ENCODE measurements around the gene PCDHA6.
"Not testable (repeated sequence)": the region's sequence is repeated elsewhere in the genome, so short reads cannot be mapped to it uniquely, and the experiment has no call there.

The PCDHA6 gene

DNA sequence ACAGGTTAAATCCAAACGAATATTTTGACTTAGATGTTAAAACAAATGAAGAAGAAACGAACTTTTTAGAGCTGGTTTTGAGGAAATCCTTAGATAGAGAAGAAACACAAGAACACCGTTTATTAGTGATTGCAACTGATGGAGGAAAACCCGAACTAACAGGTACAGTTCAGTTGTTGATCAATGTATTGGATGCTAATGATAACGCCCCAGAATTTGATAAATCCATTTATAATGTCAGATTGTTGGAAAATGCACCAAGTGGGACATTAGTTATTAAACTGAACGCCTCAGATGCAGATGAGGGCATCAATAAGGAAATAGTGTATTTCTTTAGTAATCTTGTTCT, 5.5 kb upstream of the PCDHA6 start:
- H3K4me1 ChIP-seq (ENCODE audit: control insufficient read depth, insufficient read depth, low read length), result no peaks in the 10 kb centered on the region
- no peak overlapping the region for H3K27ac ChIP-seq (ENCODE audit: insufficient read depth, low read depth, low read length, poor library complexity, severe bottlenecking)
- H3K4me3 ChIP-seq (ENCODE audit: insufficient read depth, low read depth, low read length), result no peak overlapping the region
- no peaks in the 10 kb centered on the region for H3K36me3 ChIP-seq (ENCODE audit: control insufficient read depth, insufficient read depth, low read length)
- 91% methylated on average over 6 of the region's 6 CpGs for WGBS, 2 experiments
- H3K27me3 ChIP-seq (ENCODE audit: control insufficient read depth, insufficient read depth, low read length, poor library complexity, severe bottlenecking), result no peaks in the 10 kb centered on the region
- H3K9me3 ChIP-seq (ENCODE audit: control insufficient read depth, low read length), result no peaks in the 10 kb centered on the region

GRCh38 chr5:140822969-140823368, 4.8 kb upstream of the PCDHA6 start:
- not testable (repeated sequence) for H3K4me3 ChIP-seq (ENCODE audit: insufficient read depth, low read depth, low read length); H3K27ac ChIP-seq (ENCODE audit: insufficient read depth, low read depth, low read length, poor library complexity, severe bottlenecking); H3K4me1 ChIP-seq (ENCODE audit: control insufficient read depth, insufficient read depth, low read length); H3K9me3 ChIP-seq (ENCODE audit: control insufficient read depth, low read length); H3K36me3 ChIP-seq (ENCODE audit: control insufficient read depth, insufficient read depth, low read length); H3K27me3 ChIP-seq (ENCODE audit: control insufficient read depth, insufficient read depth, low read length, poor library complexity, severe bottlenecking)
- 95 to 96% methylated on average over 48 of the region's 48 CpGs for WGBS, 2 experiments

DNA sequence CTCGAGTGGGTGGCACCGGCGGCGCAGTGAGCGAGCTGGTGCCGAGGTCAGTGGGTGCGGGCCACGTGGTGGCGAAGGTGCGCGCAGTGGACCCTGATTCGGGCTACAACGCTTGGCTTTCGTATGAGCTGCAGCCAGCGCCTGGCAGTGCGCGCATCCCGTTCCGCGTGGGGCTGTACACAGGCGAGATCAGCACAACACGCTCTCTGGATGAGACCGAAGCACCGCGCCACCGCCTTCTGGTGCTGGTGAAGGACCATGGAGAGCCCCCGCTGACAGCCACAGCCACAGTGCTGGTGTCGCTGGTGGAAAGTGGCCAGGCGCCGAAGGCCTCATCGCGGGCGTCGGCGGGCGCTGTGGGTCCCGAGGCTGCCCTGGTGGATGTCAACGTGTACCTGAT, 4.3 kb upstream of the PCDHA6 start:
- H3K4me3 ChIP-seq (ENCODE audit: insufficient read depth, low read depth, low read length), result no peak overlapping the region
- no peaks in the 10 kb centered on the region for H3K9me3 ChIP-seq (ENCODE audit: control insufficient read depth, low read length)
- no peaks in the 10 kb centered on the region for H3K36me3 ChIP-seq (ENCODE audit: control insufficient read depth, insufficient read depth, low read length)
- no peaks in the 10 kb centered on the region for H3K27me3 ChIP-seq (ENCODE audit: control insufficient read depth, insufficient read depth, low read length, poor library complexity, severe bottlenecking)
- no peak overlapping the region for H3K27ac ChIP-seq (ENCODE audit: insufficient read depth, low read depth, low read length, poor library complexity, severe bottlenecking)
- WGBS, 2 experiments, result 96 to 97% methylated on average over 38 of the region's 38 CpGs
- no peaks in the 10 kb centered on the region for H3K4me1 ChIP-seq (ENCODE audit: control insufficient read depth, insufficient read depth, low read length)

- Histone ChIP-seq H3K9me3 (ENCODE audit: control insufficient read depth, low read length) (no peaks in the 10 kb centered on the region), H3K27ac (ENCODE audit: insufficient read depth, low read depth, low read length, poor library complexity, severe bottlenecking) (no peak overlapping the region), H3K4me1 (ENCODE audit: control insufficient read depth, insufficient read depth, low read length) (no peaks in the 10 kb centered on the region), H3K27me3 (ENCODE audit: control insufficient read depth, insufficient read depth, low read length, poor library complexity, severe bottlenecking) (no peaks in the 10 kb centered on the region), H3K4me3 (ENCODE audit: insufficient read depth, low read depth, low read length) (no peak overlapping the region), H3K36me3 (ENCODE audit: control insufficient read depth, insufficient read depth, low read length) (no peaks in the 10 kb centered on the region)
- WGBS, 2 experiments, result 94 to 96% methylated on average over 16 to 18 of the region's 18 CpGs
Measured at GRCh38 chr5:140828362-140828737, 590 bp downstream of the PCDHA6 start.

- not testable (repeated sequence) for H3K4me3 ChIP-seq (ENCODE audit: insufficient read depth, low read depth, low read length); H3K27me3 ChIP-seq (ENCODE audit: control insufficient read depth, insufficient read depth, low read length, poor library complexity, severe bottlenecking); H3K9me3 ChIP-seq (ENCODE audit: control insufficient read depth, low read length); H3K4me1 ChIP-seq (ENCODE audit: control insufficient read depth, insufficient read depth, low read length); H3K36me3 ChIP-seq (ENCODE audit: control insufficient read depth, insufficient read depth, low read length); H3K27ac ChIP-seq (ENCODE audit: insufficient read depth, low read depth, low read length, poor library complexity, severe bottlenecking)
- WGBS, 2 experiments, result 96 to 98% methylated on average over 105 of the region's 106 CpGs
Measured at GRCh38 chr5:140829511-140830501, 2.0 kb downstream of the PCDHA6 start.

DNA sequence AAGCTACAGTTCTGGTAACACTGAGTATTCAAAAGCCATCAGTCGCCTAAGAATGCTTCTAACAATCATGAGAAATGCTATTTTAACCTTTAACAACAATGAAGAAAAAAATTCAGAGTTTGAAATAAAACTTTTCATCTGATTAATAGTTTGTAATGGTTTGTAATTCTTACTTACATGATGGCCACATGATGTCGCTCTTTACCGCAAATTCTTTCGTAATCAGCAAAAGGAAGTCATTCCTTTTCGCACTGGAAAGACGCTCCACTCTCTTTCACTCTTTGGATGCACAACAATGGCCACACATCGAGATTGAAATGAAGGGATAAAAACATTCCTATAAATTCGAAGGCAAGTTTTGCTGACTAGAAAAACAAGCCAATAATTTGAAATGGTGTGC, 6.2 kb downstream of the PCDHA6 start, which contains the start of gene PCDHA7:
PCDHA7 (plus strand) TSS at position 277 of the 400 bp plus-strand sequence; CDS start at position 392, 115 bp downstream.
- Histone ChIP-seq H3K4me1 (ENCODE audit: control insufficient read depth, insufficient read depth, low read length) (no peaks in the 10 kb centered on the region), H3K27me3 (ENCODE audit: control insufficient read depth, insufficient read depth, low read length, poor library complexity, severe bottlenecking) (no peaks in the 10 kb centered on the region), H3K4me3 (ENCODE audit: insufficient read depth, low read depth, low read length) (no peak within 1 kb of the TSS), H3K9me3 (ENCODE audit: control insufficient read depth, low read length) (no peaks in the 10 kb centered on the region), H3K36me3 (ENCODE audit: control insufficient read depth, insufficient read depth, low read length) (no peaks in the 10 kb centered on the region), H3K27ac (ENCODE audit: insufficient read depth, low read depth, low read length, poor library complexity, severe bottlenecking) (no peak within 1 kb of the TSS)
- WGBS, 2 experiments, result 85 to 88% methylated on average over 7 to 8 of the region's 8 CpGs

GRCh38 chr5:140834439-140835008, 6.8 kb downstream of the PCDHA6 start:
- not testable (repeated sequence) for H3K4me1 ChIP-seq (ENCODE audit: control insufficient read depth, insufficient read depth, low read length); H3K36me3 ChIP-seq (ENCODE audit: control insufficient read depth, insufficient read depth, low read length); H3K9me3 ChIP-seq (ENCODE audit: control insufficient read depth, low read length); H3K27ac ChIP-seq (ENCODE audit: insufficient read depth, low read depth, low read length, poor library complexity, severe bottlenecking); H3K27me3 ChIP-seq (ENCODE audit: control insufficient read depth, insufficient read depth, low read length, poor library complexity, severe bottlenecking); H3K4me3 ChIP-seq (ENCODE audit: insufficient read depth, low read depth, low read length)
- WGBS, 2 experiments, result 95 to 97% methylated on average over 28 of the region's 38 CpGs

DNA sequence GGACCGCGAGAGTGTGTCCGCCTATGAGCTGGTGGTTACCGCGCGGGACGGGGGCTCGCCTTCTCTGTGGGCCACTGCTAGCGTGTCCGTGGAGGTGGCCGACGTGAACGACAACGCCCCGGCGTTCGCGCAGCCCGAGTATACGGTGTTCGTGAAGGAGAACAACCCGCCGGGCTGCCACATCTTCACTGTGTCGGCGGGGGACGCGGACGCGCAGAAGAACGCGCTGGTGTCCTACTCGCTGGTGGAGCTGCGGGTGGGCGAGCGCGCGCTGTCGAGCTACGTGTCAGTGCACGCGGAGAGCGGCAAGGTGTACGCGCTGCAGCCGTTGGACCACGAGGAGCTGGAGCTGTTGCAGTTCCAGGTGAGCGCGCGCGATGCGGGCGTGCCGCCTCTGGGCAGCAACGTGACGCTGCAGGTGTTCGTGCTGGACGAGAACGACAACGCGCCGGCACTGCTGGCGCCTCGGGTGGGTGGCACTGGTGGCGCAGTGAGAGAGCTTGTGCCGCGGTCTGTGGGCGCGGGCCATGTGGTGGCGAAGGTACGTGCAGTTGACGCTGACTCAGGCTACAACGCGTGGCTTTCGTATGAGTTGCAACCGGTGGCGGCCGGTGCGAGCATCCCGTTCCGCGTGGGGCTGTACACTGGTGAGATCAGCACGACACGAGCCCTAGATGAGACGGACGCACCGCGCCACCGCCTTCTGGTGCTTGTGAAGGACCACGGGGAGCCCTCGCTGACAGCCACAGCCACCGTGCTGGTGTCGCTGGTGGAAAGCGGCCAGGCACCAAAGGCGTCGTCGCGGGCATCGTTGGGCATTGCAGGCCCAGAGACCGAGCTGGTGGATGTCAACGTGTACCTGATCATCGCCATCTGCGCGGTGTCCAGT, 8.1 kb downstream of the PCDHA6 start:
- no peaks in the 10 kb centered on the region for H3K4me1 ChIP-seq (ENCODE audit: control insufficient read depth, insufficient read depth, low read length)
- H3K36me3 ChIP-seq (ENCODE audit: control insufficient read depth, insufficient read depth, low read length), result no peaks in the 10 kb centered on the region
- H3K27ac ChIP-seq (ENCODE audit: insufficient read depth, low read depth, low read length, poor library complexity, severe bottlenecking), result no peak overlapping the region
- 97% methylated on average over 103 of the region's 103 CpGs for WGBS, 2 experiments
- no peaks in the 10 kb centered on the region for H3K27me3 ChIP-seq (ENCODE audit: control insufficient read depth, insufficient read depth, low read length, poor library complexity, severe bottlenecking)
- no peak overlapping the region for H3K4me3 ChIP-seq (ENCODE audit: insufficient read depth, low read depth, low read length)
- H3K9me3 ChIP-seq (ENCODE audit: control insufficient read depth, low read length), result no peaks in the 10 kb centered on the region

- no peaks in the 10 kb centered on the region for H3K4me1 ChIP-seq (ENCODE audit: control insufficient read depth, insufficient read depth, low read length)
- H3K36me3 ChIP-seq (ENCODE audit: control insufficient read depth, insufficient read depth, low read length), result no peaks in the 10 kb centered on the region
- H3K27ac ChIP-seq (ENCODE audit: insufficient read depth, low read depth, low read length, poor library complexity, severe bottlenecking), result no peak within 1 kb of the TSS
- WGBS, 2 experiments, result 88 to 89% methylated on average over 47 of the region's 47 CpGs
- H3K4me3 ChIP-seq (ENCODE audit: insufficient read depth, low read depth, low read length), result peak within 1 kb of the TSS; percentile 22
- H3K27me3 ChIP-seq (ENCODE audit: control insufficient read depth, insufficient read depth, low read length, poor library complexity, severe bottlenecking), result no peaks in the 10 kb centered on the region
- H3K9me3 ChIP-seq (ENCODE audit: control insufficient read depth, low read length), result peaks cover 2% of the 10 kb centered on the region
Measured at GRCh38 chr5:140840978-140841962, 13.5 kb downstream of the PCDHA6 start, which contains the start of gene PCDHA8. PCDHA8 (plus strand) TSS chr5:140841187; CDS start chr5:140841322, 135 bp downstream.
